GM19043 (cell line): ENCODE results near the gene POLR1H.

Source experiments
- ATAC-seq: cut with Tn5 transposase; IDR thresholded peaks from one replicate; pipeline ENCODE4 v1.9.1; 2021; ENCODE audit warnings: low read depth; ENCODE audit not compliant: unreplicated experiment

Gene POLR1H

DNA sequence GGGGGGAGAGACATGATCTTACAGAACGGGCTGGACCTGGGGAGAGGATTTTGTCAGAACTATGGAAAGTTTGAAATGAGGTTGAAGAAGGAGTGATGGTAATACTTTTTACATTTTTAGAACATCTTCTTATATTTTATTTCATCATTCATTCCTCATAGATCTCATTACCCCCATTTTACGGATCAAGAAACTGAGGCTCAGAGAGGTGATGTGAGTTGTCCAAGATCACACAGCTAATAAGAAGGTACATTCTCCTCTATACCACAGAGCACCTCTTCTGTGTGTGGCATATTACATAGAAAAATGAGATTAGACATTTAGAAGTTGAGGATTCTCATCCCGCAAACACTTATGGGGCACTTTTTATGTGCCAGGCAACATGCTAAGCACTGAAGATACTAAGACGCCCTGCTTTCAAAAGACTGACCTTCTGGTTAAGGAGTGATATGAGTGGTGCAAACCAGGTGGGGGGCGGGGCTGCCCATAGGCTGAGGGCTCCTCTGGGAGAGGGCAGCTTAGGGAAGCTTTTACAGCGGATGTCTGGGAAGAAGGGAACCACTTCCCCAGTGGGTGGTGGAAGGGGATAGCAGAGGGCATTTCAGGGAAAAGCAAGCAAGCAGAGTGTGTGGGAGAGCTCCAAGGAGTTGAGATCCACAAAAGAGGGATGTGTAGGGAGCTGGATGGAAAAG, 31.9 kb downstream of the POLR1H start:
- no peak for ATAC-seq

DNA sequence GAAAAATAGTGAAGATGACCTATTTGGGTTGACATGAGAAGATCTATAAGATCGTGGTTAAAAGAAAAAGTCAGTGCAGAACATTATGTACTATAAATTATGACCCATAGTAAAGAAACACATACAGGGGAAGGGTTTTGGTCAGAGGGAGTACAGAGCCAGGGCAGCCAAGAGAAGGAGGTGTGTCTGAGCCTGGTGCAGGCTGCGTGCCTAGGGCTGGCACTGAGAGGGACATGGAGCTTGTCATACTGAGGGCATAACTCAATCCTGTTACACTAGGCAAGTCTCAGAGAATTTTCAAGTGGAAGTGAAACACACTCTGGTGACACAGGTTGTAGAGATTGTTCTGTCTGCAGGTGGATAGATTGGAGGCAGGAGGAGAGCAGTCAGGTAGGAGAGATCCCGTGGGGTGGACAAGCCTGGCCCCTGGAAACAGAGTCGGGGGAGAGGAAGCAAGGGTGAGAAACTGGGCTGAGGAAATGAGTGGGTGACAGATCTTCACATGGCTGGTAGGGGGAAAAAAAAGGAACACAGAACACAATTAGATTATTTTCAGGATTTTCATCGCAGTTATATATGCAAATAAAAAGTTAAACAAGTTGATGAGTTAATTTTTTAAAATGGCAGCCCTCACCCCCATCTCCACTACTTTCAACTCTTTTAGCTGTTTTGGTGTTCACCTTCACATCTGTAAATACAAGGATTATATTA, 33.0 kb downstream of the POLR1H start:
- ATAC-seq: no peak

DNA sequence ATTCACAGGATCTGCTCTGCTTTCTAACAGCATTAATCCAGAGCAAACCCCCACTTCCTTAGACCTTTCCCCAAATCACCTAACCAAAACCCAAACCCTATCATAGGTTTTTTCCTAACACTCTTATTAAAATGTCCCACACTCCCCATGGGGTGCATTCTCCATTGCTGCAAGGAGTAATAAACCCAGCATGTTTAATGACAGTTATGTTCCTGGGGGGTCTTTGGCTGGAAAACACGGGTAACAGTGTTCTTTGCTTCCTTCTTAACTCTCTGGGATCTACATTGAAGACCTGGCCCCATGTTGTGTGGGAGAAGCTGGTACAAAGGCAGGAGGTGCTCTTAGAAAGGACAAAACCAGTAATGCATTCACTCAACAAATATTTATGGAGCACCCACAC, 35.8 kb downstream of the POLR1H start:
- no peak for ATAC-seq

DNA sequence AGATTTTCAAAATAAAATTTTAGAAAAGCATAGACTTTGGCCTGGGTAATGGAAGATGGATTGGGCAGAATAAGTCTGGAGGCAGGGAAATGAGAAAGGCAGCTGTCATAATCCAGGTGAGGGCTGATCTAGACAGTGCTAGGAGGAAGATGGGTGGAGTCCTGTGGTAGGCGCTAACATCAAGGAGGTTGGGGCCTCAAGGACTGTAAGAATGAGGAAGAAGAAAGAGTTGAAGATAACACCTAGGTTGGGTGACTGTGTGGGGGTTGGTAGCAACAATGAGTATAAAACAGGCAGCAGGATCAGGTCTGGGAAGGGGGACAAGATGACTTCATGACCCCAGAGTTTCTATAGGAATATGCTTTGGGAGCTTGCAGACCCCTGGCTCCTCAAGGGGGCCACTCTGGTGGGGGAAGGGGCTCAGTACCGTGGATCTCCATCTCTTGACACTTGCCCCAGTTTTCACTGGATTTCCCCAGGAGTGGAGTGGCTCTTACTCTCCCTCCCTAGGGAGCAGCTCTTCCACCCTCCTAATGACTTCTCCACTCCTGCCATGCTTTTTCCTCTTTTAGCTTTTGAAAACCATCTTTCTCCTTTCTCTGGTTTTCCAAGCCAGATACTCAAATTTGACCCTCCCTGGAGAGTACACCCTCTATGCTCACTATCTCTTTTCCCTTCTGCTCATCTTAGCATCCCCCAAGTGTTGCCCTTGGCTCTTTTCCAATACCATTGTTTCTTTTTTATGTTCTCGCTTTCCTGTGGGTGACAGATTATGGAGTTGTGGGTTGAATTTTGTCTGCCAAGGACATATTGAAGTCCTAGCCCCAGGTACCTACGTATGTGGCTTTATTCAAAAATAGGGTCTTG, 37.1 kb downstream of the POLR1H start:
- no peak for ATAC-seq

DNA sequence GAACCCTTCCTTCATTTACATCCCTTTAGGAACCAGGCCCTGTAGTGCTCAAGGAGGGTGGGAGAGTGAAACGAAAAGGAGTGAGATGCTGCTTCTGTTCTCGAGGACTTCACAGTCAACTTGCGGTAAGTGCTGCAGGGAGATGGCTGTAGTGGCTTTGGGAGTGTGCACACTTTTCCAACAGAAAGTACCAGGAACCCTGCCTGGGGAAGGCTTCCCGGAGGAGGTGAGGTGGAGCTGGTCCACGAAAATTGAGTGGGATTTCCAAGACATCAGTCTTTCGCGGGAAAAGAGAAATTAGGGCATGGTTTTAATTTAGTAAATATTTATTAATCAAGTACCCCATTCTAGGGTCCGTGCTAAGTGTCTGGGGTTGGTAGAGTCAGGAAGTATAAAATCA, 39.1 kb downstream of the POLR1H start:
- ATAC-seq: no peak

DNA sequence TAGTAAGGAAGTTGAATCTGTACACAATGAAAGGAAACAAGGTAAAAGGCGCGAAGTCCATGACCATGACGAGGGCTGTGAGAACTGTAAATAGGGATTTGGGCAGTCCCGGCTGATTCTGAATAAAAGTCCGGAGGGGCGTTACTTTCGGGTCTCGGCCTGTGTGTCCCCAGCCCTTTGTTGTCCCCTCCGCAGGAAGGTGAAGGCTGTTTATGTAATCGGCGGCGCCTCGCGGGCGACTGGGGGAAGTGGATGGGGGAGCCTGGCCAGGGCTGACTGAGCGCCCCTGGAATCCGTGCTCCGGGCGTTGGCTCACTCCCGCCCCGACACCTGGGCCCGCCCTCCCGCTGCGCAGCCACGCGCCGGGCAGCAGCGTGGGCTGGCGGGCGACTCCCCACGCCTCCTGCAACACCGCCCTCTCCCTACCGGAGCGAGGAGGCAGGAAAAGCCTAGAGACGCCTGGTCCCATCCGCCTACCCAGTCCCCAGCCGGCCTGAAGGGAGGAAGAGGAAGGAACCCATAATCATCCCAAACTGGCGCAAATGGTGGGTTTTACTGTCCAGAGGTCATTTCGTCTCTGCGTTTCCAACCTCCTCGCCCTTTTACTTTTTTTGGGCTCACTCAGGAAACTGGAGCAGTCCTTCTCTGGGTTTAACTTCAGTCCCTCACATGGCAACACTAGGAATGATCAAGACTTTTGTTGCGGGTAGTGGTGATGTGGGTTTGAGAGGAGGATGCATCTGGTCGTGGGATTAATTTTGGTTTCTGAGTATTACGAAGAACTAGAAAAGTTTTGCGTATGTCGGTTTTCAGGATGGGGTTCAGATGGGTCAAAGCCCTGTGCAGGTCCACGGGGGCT, 39.7 kb downstream of the POLR1H start:
- ATAC-seq: no peak

DNA sequence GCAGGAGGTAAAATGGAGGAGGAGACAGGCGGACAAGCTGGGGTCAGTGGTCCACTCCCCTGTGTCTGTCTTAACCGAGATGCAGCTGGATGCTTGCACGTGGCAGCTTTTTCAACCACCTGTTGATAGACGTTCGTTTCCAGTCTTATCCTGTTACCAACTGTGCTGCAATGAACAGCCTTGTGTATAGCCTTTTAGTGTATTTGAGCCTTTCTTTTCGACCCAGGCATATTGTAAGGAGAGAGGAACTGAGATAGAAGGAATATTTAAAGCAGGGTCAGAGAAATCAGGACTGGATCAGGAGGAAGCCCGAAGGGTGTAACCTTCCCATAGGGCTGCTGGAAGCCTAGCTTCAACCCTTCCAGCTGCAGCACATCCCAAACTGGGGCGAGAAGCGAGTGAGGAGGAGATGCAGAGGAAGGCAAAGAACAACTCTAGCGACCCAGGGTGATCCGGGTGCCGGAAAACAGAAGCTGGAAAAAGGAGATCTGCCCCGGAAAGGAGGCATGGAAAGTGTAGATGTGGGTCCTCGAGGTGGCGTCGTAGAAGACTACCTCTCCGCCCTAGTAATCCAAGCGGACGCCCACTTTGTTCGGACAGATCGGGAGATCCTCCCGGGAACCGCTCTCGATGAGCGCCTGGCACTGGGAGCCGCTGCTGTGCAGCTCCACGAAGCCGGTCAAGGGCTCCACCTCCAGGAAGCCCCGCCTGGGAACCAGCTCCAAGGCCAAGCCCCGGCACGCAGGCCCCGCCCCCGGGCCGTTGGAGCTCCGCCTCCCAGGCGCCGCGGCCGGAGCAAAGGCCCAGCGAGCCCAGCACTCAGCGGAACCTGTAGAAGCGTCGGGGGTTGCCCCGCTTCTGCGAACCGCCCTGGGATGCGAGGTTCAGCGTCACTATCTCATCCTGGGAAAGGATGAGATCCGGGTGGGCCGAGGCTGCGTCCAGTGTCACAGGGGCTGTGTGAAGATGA, 40.7 kb downstream of the POLR1H start:
- ATAC-seq: peak; percentile 61

DNA sequence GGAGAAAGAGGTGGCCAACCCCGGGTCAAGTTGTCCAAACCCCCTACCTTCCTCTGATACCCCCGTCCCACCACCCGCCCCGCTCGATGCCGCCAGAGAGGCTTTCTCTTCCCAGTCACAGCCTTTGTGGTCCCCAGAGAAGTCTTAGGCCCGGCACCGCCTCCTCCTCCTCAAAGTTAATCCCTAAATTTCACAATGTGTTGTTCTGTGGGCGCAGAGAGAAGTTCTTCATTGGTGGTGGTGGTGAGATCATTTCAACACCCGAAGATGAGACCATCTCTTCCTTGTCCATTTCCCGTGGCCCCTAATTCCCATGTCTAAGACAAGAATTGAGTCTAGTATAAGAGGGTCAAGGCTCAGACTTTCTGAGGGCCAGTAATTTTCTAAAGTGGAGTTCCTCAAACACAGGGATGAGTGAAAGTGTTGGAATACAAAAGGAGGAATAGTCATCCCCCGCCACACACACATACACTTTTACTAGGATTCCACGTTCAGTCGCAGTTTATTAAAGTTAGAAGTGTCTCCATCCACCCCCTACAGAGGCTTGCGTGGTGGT, 41.4 kb downstream of the POLR1H start:
- no peak for ATAC-seq

DNA sequence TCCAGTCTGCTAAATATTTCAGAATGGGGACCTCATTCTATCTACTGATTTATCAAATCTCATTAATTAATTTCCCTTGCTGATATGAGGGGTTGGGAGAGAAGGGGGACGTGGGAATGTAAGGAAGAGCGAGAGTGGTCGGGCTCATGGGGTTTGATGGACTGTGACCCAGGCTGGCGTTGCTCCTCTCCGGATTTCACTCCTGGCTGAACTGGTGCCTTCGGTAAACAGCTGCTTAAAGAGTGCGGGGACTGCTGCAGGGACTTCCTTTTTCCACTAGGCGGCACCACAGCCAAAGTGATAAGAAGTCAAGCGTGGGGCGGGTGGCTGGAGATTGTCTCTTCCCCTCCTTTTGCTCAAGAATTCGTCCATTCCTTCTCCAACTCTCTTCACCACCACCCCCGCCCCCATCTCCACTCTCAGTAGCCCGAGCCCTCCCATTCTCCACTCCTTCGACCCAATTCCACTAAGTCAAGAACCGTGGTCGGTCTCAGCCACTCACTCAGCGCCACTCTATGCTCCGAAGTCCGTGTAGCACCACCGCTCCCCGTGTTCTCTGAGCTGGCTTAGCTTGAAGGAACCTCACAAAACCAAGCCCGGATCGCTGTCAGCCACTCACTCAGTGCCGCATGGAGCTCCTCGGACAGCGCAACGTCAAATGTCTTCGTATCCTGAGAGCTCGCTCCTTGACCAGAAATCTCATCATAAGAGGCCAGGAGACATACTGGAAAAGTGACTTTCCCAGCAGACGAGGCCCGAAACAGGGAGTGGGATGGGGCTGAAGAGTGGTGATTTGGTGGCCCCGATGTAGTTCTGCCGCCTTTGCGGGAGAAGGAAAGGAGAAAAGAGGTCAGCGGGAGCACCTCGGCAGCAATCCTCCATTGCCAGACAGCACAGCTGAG, 42.2 kb downstream of the POLR1H start:
- ATAC-seq: no peak

DNA sequence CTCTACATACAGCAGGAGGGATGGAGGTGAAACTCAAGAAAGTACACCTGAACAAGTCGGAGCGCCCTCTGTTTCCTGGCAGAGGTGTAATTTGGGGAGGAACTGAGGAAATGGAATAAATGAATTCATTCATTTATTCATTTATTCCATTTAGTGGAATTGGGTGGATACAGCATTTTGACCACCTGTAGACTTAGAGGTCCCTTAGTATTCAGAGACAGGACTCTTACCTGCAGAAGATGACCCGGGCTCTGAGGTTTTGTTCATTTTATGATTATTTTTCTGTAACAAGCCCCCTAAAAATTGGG, 42.8 kb downstream of the POLR1H start:
- ATAC-seq: no peak

DNA sequence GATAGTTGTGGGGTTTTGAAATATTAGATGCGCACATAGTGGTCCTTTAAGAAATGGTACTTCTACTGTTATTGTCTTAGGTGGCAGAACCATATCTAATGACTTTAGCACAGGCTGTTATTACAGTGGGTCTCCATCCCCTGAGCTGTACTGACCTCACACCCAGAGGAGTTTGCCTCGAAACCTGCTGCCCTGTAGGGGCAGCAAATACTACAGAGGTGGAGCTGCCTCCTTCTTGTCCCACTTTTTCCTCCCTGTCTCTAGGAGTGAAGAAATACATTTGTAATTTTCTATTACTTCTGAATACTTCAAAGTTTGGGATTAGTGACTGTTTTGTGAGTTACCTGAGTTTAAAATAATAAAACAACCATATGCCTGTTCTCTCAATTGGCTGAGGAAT, 43.6 kb downstream of the POLR1H start:
- ATAC-seq: no peak

DNA sequence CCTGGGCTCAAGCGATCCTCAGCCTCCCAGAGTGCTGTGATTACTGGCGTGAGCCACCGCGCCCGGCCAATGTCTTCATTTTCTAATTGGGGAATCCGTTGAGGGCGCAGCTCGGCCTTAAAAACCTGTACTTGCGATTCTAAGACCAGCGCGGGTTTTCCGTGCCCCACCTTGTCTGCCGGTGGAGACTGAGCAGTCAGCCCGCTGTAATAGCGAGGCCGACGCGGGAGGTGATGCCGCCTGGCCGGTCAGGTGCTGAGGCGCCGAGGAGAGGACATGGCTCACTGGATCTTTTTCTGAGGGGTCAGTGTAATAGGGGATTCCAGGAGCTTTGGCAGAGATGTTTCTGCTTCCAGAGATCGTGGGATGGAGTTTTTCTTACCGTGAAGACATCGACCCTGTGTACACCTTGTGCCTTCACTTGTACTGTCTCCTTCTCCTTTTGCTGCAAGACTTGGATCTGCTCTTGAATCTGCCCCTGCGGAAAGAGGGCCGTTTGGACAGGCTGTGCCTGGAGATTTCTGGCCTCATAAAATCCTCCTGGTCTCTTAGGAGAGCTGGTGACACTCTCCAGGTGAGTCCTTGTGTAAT, 50.3 kb downstream of the POLR1H start:
- no peak for ATAC-seq

DNA sequence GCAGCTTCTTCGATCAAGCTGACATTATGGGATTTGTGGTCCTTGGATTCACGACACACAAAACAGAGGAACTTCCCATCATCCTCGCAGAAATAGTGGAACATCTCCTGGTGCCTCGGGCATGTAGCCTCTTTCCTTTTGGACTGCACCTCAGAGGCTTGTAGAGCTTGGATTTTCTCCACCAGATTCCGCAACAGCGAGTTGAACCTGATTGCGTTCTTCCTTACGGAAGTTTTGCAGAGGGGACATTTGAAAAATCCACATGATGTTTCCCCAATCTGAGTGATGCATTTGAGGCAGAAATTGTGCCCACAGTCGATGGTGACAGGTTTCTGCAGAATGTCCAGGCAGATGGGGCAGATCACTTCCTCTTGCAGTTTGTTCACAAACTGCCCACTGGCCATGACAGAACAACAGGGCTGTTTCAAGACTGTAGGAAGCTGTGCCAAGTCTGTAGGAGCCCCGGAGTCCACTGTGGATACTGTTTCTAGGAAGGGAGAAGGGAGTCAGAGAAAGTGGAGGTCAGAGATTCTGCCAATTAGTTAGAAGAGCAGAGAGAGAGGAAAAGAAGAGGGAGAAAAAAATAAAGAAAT, 51.4 kb downstream of the POLR1H start:
- ATAC-seq: no peak

DNA sequence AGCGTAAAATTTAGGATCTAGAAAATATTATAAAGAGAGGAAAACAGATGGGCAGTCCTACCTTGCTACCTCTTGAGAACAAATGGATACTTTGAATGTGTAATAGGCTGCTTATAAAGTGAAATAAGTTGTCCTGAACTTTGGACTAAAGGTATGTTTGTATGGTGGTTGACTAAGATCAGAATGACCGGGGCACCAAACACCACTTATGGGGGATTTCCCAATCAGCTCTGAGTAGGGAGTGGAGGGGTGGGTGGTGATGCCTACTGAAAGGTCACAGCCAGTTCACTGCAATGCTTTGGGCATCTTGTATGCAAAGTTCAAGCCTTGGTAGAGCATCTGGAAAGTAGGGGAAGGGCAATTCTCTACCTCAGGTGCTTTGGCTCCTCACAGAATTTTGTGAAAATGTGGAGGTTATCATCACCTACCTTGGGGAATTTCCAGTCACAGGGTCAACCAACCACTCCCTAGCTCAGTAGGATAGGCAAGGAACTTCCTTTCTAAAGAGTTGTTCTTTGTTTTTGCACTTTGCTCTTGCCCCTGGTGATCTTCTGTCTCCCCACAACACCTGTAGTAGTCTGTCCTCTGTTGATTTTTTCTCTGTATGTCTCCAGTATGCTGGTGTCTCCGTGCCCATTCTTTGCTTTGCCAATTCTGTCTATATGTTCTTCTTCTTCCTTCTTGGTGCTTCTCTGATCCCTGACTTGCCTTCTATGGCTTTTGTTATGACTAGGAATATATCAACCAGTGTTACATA, 52.1 kb downstream of the POLR1H start, which contains the start of gene TRIM31:
TSS of gene TRIM31 (minus strand) at position 88 of the 757 bp plus-strand sequence. CDS start 285 bp downstream, outside the sequence.
- no peak for ATAC-seq

DNA sequence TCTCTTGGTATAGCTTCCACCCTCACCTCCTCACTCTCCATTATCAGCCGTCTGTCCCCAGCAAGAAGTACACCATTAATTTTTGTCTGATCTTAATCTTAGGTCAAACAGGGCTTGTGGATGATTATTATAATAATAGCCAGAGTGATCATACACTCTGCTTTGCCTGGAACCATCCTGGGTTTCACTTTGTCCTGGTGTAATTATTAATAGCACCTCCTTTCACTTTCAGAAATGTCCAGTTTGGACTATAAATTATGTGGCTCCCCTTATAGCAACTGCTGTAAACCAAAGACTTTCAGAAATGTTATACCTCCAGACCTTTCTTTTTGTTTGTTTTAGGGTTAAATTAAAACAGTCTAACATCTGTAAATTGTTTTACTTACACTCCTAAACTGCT, 52.8 kb downstream of the POLR1H start:
- no peak for ATAC-seq
